ENCODE results near the gene ALOX5. TPM values are rescaled to one million over a fixed set of nuclear protein-coding genes. Genes with fewer than 3 reads are reported as not detected.
"Not testable (repeated sequence)": the region's sequence is repeated elsewhere in the genome, so short reads cannot be mapped to it uniquely, and the experiment has no call there.

Gene ALOX5
- total RNA-seq, 1 donor from 2014 or later, result not detected

- no peak for TF ChIP-seq CTCF (IDR thresholded peaks at IDR 0.05)
- Mint-ChIP-seq H3K4me3 (ENCODE audit: unreplicated experiment) (no peak overlapping the region), H3K27me3 (ENCODE audit: unreplicated experiment) (no peaks in the 10 kb centered on the region), H3K36me3 (ENCODE audit: unreplicated experiment) (peaks cover 13% of the 10 kb centered on the region), H3K9me3 (ENCODE audit: unreplicated experiment) (peaks cover 34% of the 10 kb centered on the region), H3K4me1 (ENCODE audit: unreplicated experiment) (peaks cover 3% of the 10 kb centered on the region), H3K27ac (ENCODE audit: unreplicated experiment) (no peak overlapping the region)
- DNase-seq (ENCODE audit: extremely low spot score, unreplicated experiment), result no peak
Observed at GRCh38 chr10:45476559-45476958, 102.5 kb downstream of the ALOX5 start.

- Mint-ChIP-seq H3K36me3 (ENCODE audit: unreplicated experiment) (peaks cover 30% of the 10 kb centered on the region), H3K9me3 (ENCODE audit: unreplicated experiment) (peaks cover 34% of the 10 kb centered on the region), H3K4me1 (ENCODE audit: unreplicated experiment) (no peaks in the 10 kb centered on the region), H3K27ac (ENCODE audit: unreplicated experiment) (no peak overlapping the region), H3K27me3 (ENCODE audit: unreplicated experiment) (no peaks in the 10 kb centered on the region), H3K4me3 (ENCODE audit: unreplicated experiment) (no peak overlapping the region)
- TF ChIP-seq CTCF (IDR thresholded peaks at IDR 0.05), result no peak
- no peak for DNase-seq (ENCODE audit: extremely low spot score, unreplicated experiment)
Observed at GRCh38 chr10:45480294-45480693, 106.3 kb downstream of the ALOX5 start.

DNA sequence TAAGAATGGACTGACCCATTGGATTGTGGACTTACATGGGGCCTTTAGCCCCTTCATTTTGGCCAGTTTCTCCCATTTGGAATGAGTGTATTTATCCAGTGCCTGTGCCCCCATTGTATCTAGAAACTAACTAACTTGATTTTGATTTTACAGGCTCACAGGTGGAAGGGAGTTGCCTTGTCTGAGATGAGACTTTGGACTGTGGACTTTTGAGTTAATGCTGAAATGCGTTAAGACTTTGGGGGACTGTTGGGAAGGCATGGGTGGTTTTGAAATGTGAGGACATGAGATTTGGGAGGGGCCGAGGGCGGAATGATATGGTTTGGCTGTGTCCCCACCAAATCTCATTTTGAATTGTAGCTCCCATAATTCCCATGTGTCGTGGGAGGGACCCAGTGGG is 107.1 kb downstream of the ALOX5 start:
- H3K36me3 Mint-ChIP-seq (ENCODE audit: unreplicated experiment), result peaks cover 30% of the 10 kb centered on the region
- H3K4me1 Mint-ChIP-seq (ENCODE audit: unreplicated experiment), result not testable (repeated sequence)

GRCh38 chr10:45483002-45483401 is 109.0 kb downstream of the ALOX5 start:
- TF ChIP-seq CTCF (IDR thresholded peaks at IDR 0.05), result no peak
- Mint-ChIP-seq H3K27ac (ENCODE audit: unreplicated experiment) (no peak overlapping the region), H3K4me1 (ENCODE audit: unreplicated experiment) (no peaks in the 10 kb centered on the region), H3K9me3 (ENCODE audit: unreplicated experiment) (peaks cover 17% of the 10 kb centered on the region), H3K4me3 (ENCODE audit: unreplicated experiment) (no peak overlapping the region), H3K36me3 (ENCODE audit: unreplicated experiment) (peaks cover 25% of the 10 kb centered on the region), H3K27me3 (ENCODE audit: unreplicated experiment) (no peaks in the 10 kb centered on the region)
- no peak for DNase-seq (ENCODE audit: extremely low spot score, unreplicated experiment)

More for the DNA sequence above, 107.1 kb downstream of the ALOX5 start:
- H3K4me3 Mint-ChIP-seq (ENCODE audit: unreplicated experiment); H3K27ac Mint-ChIP-seq (ENCODE audit: unreplicated experiment); H3K27me3 Mint-ChIP-seq (ENCODE audit: unreplicated experiment); DNase-seq (ENCODE audit: extremely low spot score, unreplicated experiment): not testable (repeated sequence)
- H3K9me3 Mint-ChIP-seq (ENCODE audit: unreplicated experiment), result peaks cover 34% of the 10 kb centered on the region

DNA sequence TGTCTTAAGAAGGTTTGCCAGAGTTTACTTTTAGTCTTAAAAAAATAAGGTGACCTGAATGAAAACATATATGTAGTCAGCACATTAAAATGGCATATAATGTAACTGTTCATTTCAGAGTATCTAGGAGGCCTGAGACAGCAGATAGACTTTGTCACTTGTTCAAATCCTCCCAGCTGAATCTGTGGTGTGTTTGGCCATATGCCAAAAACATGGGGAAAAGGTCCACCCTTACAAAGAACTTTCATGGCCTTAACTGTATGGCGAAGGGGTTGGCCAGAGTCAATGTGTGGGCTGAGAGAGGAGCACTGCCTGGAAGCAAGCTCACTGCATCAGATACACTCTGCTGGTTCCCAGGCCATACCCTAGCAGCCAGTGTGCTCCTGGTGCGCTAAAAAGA is 113.7 kb downstream of the ALOX5 start:
- no peaks in the 10 kb centered on the region for H3K9me3 Mint-ChIP-seq (ENCODE audit: unreplicated experiment)
- H3K4me3 Mint-ChIP-seq (ENCODE audit: unreplicated experiment), result no peak overlapping the region
- no peak overlapping the region for H3K27ac Mint-ChIP-seq (ENCODE audit: unreplicated experiment)
- no peaks in the 10 kb centered on the region for H3K27me3 Mint-ChIP-seq (ENCODE audit: unreplicated experiment)
- no peak for DNase-seq (ENCODE audit: extremely low spot score, unreplicated experiment)
- peaks cover 21% of the 10 kb centered on the region for H3K36me3 Mint-ChIP-seq (ENCODE audit: unreplicated experiment)
- TF ChIP-seq CTCF (IDR thresholded peaks at IDR 0.05), result no peak
- no peaks in the 10 kb centered on the region for H3K4me1 Mint-ChIP-seq (ENCODE audit: unreplicated experiment)

DNA sequence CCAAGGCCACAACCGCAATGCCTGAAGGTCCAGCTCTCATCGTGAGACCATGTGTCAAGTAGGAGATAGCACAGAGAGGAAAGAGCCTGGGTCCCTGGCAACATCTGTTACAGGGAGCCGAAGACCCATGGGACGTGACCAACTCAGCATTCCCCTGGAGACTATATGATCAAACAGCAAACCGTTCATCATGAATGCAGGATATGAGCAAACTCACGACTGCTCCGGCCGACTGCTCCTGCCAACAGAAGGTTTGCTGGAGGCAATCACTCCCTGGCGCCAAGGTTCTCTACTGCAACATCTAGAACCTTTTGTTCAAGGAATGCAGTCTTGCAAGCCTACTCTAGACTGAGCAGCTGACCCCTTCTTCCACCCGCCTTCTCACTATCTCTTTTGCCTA is 114.3 kb downstream of the ALOX5 start:
- H3K9me3 Mint-ChIP-seq (ENCODE audit: unreplicated experiment), result no peaks in the 10 kb centered on the region
- H3K4me3 Mint-ChIP-seq (ENCODE audit: unreplicated experiment), result no peak overlapping the region
- no peak for TF ChIP-seq CTCF (IDR thresholded peaks at IDR 0.05)
- no peaks in the 10 kb centered on the region for H3K4me1 Mint-ChIP-seq (ENCODE audit: unreplicated experiment)
- DNase-seq (ENCODE audit: extremely low spot score, unreplicated experiment), result no peak
- H3K27ac Mint-ChIP-seq (ENCODE audit: unreplicated experiment), result no peak overlapping the region
- peaks cover 21% of the 10 kb centered on the region for H3K36me3 Mint-ChIP-seq (ENCODE audit: unreplicated experiment)
- no peaks in the 10 kb centered on the region for H3K27me3 Mint-ChIP-seq (ENCODE audit: unreplicated experiment)

Measured in osteocyte (in vitro differentiated cells).